Transverse colon (tissue), 4 donors: ENCODE measurements around the gene IARS2.

Experiments used
- EP300 ChIP-seq: sonication (generic); formaldehyde crosslinking; IDR thresholded peaks from one replicate; pipeline ENCODE4 v1.6.1; 2017; ENCODE audit warnings: antibody characterized with exemption, low read depth
- POLR2A ChIP-seq: fragments of 450-650 bp; IDR thresholded peaks from one replicate; pipeline ENCODE4 v1.6.1; 2016; ENCODE audit warnings: antibody characterized with exemption, mild to moderate bottlenecking, moderate library complexity
- POLR2AphosphoS5 ChIP-seq, 3 donors: sonication (generic); formaldehyde crosslinking; IDR thresholded peaks; one replicate each; pipeline ENCODE4 v1.6.1; 2016; ENCODE audit warnings: antibody characterized with exemption in 3 of 3
- TF ChIP-seq, protein P1 (sequence below), 5 experiments: fragments of 200-600 bp in 3 of 5; fragments of 450-650 bp in 2 of 5; sonication (generic) in 3 of 5; IDR thresholded peaks; 1 replicate in 2 of 5; 2 replicates in 3 of 5; pipeline ENCODE4 v1.5.1; 2016 to 2017; ENCODE audit warnings: antibody characterized with exemption in 5 of 5, inconsistent platforms in 3 of 5, mild to moderate bottlenecking in 2 of 5, moderate library complexity in 1 of 5

DNA sequence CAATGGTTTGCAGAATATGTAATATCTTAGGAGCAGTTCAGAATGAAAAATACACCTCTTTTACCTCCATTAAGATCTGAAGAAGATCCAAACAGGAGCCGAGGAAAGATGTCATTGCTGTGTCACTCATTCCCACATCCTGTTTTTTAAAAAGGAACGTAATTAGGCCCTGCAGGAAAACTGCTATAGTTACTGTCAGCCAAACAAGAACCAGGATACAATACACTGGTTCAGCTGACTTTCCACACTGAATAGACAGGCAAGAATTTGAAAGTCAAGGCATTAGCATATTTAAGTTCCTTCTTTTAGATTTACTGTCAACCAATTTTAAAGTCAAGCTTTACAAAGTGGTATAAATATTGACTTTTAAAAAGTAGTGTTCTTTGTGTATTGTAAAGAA, 63.8 kb downstream of the IARS2 start:
- TF ChIP-seq POLR2A (no peak), EP300 (no peak), POLR2AphosphoS5 (IDR thresholded peaks at IDR 0.05) (no peak)
- TF ChIP-seq, protein P1, sequence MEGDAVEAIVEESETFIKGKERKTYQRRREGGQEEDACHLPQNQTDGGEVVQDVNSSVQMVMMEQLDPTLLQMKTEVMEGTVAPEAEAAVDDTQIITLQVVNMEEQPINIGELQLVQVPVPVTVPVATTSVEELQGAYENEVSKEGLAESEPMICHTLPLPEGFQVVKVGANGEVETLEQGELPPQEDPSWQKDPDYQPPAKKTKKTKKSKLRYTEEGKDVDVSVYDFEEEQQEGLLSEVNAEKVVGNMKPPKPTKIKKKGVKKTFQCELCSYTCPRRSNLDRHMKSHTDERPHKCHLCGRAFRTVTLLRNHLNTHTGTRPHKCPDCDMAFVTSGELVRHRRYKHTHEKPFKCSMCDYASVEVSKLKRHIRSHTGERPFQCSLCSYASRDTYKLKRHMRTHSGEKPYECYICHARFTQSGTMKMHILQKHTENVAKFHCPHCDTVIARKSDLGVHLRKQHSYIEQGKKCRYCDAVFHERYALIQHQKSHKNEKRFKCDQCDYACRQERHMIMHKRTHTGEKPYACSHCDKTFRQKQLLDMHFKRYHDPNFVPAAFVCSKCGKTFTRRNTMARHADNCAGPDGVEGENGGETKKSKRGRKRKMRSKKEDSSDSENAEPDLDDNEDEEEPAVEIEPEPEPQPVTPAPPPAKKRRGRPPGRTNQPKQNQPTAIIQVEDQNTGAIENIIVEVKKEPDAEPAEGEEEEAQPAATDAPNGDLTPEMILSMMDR (IDR thresholded peaks at IDR 0.05) = no peak
